ENCODE data around the gene CADPS.

DNA sequence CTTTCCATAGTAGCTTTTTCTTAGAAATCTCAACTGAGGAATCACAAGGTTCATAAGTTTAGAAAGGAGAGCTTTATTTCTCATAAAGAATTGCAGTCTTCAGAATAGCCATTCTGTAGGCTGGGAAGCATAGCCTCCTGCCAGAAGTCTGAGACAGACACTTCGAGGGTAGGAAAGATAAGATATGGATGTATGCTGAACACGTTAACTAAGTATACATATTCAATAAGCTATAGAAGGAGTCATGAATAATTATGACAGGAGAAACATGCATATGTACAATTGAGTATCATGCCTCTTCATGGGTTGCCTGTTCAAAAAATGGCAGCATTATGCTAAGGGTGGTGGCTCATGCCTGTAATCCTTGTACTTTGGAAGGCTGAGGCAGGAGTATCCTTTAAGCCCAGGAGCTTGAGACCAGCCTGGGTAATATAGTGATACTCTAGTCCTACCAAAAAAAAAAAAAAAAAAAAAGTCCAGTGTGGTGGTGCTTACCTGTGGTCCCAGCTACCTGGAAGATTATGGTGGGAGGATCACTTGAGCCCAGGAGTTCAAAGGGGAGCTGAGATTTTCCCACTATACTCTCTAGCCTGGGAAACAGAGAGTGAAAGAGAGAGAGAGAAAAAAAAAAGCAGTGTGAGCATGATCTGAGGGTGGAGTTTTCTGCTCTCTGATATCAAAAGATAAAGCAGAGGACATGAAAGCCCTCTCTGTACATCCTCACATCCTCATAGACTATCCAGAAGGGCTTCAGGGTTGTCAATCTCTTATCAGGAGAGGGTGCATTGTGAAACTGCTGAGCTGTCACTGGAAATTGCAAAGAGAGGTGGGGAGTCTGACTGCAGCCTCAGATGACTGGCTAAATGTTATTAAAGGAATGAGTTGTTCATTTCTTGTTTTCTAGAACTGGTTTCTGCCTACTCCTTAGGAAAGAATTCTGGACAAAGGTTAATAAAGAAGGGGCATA is 23.6 kb upstream of the CADPS start:
- TF ChIP-seq, protein P1, sequence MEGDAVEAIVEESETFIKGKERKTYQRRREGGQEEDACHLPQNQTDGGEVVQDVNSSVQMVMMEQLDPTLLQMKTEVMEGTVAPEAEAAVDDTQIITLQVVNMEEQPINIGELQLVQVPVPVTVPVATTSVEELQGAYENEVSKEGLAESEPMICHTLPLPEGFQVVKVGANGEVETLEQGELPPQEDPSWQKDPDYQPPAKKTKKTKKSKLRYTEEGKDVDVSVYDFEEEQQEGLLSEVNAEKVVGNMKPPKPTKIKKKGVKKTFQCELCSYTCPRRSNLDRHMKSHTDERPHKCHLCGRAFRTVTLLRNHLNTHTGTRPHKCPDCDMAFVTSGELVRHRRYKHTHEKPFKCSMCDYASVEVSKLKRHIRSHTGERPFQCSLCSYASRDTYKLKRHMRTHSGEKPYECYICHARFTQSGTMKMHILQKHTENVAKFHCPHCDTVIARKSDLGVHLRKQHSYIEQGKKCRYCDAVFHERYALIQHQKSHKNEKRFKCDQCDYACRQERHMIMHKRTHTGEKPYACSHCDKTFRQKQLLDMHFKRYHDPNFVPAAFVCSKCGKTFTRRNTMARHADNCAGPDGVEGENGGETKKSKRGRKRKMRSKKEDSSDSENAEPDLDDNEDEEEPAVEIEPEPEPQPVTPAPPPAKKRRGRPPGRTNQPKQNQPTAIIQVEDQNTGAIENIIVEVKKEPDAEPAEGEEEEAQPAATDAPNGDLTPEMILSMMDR (IDR thresholded peaks at IDR 0.05): no peak
- no peak for TF ChIP-seq POLR2A (IDR thresholded peaks at IDR 0.05)
